Activated naive CD4-positive, alpha-beta T cell treated with anti-CD3 and anti-CD28 coated beads for 36 hours (primary cell): ENCODE results near the gene NR2E1. TPM values are rescaled to one million over a fixed set of nuclear protein-coding genes. Genes with fewer than 3 reads are reported as not detected.

ENCODE experiments used
- CTCF ChIA-PET: fragments of 350-600 bp; sonication (Branson Sonifier 250); formaldehyde crosslinking; loops from one replicate; lab custom pipeline; 2021; ENCODE audit warnings: antibody characterized with exemption; lab: Charles Lee
- DNase-seq: peaks from one replicate; pipeline ENCODE4 v3.0.0-alpha.2; 2020
- H3K27ac Mint-ChIP-seq: one replicate; pipeline ENCODE4 v1.8.0; 2021; ENCODE audit warnings: mild to moderate bottlenecking, mixed read lengths
- H3K27me3 Mint-ChIP-seq: one replicate; pipeline ENCODE4 v1.8.0; 2021; ENCODE audit warnings: low read depth, mixed read lengths
- H3K36me3 Mint-ChIP-seq: one replicate; pipeline ENCODE4 v1.8.0; 2021; ENCODE audit warnings: low read depth, mixed read lengths
- H3K4me1 Mint-ChIP-seq: one replicate; pipeline ENCODE4 v1.8.0; 2021; ENCODE audit warnings: low read depth, mixed read lengths
- H3K4me3 Mint-ChIP-seq: one replicate; pipeline ENCODE4 v1.8.0; 2021; ENCODE audit warnings: mild to moderate bottlenecking, moderate library complexity, mixed read lengths
- H3K9me3 Mint-ChIP-seq: one replicate; pipeline ENCODE4 v1.8.0; 2021; ENCODE audit warnings: mixed read lengths
- intact Hi-C: fragments of 100-400 bp; cut with micrococcal nuclease; formaldehyde crosslinking; loops from one replicate; pipeline ENCODE4 v1.15.1; 2023
- total RNA-seq, 2 experiments: library from RNA; stranded (reverse); gene quantifications; one replicate each; pipeline ENCODE4 v1.2.3, GENCODE V29; 2021

The NR2E1 gene
- total RNA-seq, 2 experiments from 2014 or later = not detected

DNA sequence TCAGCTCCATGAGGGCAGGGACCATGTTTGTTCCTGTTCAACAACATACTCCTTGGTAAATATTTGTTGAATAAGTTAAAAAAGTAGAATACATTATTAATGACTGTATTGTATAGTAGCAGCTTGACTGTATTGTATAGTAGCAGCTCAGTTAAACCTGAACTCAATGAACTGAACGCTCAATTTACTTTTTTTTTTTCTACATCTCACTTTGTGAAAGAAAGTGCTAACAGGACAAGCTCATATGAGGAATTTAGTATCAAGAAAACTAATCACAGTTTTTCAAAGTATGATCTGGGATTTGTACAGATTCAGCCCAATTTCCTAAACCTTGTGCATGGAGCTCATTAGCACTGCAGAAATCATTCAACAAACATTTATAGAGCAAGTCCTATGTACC lies 38.8 kb upstream of the NR2E1 start:
- intact Hi-C loops = no loop called here
- Mint-ChIP-seq H3K27me3 (peaks cover 66% of the 10 kb centered on the region), H3K4me1 (no peaks in the 10 kb centered on the region), H3K9me3 (no peaks in the 10 kb centered on the region), H3K27ac (no peak overlapping the region), H3K36me3 (no peaks in the 10 kb centered on the region), H3K4me3 (no peak overlapping the region)
- CTCF ChIA-PET = interaction anchor here (0.7 kb wide), 1 partner anchor 400 kb away, joined by 3 read pairs; no protein-coding TSS in a partner anchor
- DNase-seq = no peak

DNA sequence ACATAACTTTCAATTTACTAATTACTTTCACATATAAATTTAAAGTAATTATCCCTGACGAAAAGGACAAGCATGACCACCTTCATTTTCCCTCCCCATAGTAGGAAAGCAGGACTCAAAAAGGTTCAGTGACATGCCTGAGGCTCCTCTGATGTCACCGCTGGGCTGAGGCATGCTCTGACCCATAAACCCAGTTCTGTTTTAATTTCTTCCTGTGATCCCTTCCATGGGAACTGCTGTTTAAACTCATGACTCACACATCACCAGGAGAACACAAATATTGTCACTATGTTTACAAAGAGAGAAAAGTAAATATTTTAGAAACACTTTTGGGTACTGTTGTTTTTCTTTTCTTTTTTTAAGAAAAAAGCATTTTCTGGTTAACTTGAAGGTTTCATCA lies 38.0 kb upstream of the NR2E1 start:
- no peak for DNase-seq
- Mint-ChIP-seq H3K27ac (no peak overlapping the region), H3K9me3 (no peaks in the 10 kb centered on the region), H3K36me3 (no peaks in the 10 kb centered on the region), H3K27me3 (peaks cover 68% of the 10 kb centered on the region), H3K4me1 (no peaks in the 10 kb centered on the region), H3K4me3 (no peak overlapping the region)
- CTCF ChIA-PET = no interaction called here
- intact Hi-C loops = no loop called here

GRCh38 chr6:108130262-108130661 lies 35.6 kb upstream of the NR2E1 start:
- Mint-ChIP-seq H3K27ac (no peak overlapping the region), H3K9me3 (no peaks in the 10 kb centered on the region), H3K4me3 (no peak overlapping the region), H3K36me3 (no peaks in the 10 kb centered on the region), H3K4me1 (peaks cover 15% of the 10 kb centered on the region), H3K27me3 (peaks cover 65% of the 10 kb centered on the region)
- intact Hi-C loops = no loop called here
- no peak for DNase-seq
- CTCF ChIA-PET = no interaction called here

- H3K4me1 Mint-ChIP-seq = peaks cover 15% of the 10 kb centered on the region
- H3K9me3 Mint-ChIP-seq = no peaks in the 10 kb centered on the region
- peaks cover 68% of the 10 kb centered on the region for H3K27me3 Mint-ChIP-seq
- no peaks in the 10 kb centered on the region for H3K36me3 Mint-ChIP-seq
- peak overlapping the region; percentile 79 for H3K4me3 Mint-ChIP-seq
- DNase-seq = no peak
- intact Hi-C loops = no loop called here
- CTCF ChIA-PET = no interaction called here
- H3K27ac Mint-ChIP-seq = no peak overlapping the region
These were observed 33.0 kb upstream of the NR2E1 start for GRCh38 chr6:108132863-108133262.

GRCh38 chr6:108133594-108134179 lies 32.1 kb upstream of the NR2E1 start:
- DNase-seq = peak; percentile 57
- H3K27me3 Mint-ChIP-seq = peaks cover 72% of the 10 kb centered on the region
- H3K36me3 Mint-ChIP-seq = no peaks in the 10 kb centered on the region
- no peak overlapping the region for H3K27ac Mint-ChIP-seq
- intact Hi-C loops = loop anchor here (1.0 kb wide), 1 partner anchor 15 kb away; no protein-coding TSS in a partner anchor
- peak overlapping the region; percentile 79 for H3K4me3 Mint-ChIP-seq
- CTCF ChIA-PET = no interaction called here
- H3K9me3 Mint-ChIP-seq = no peaks in the 10 kb centered on the region
- peaks cover 15% of the 10 kb centered on the region for H3K4me1 Mint-ChIP-seq

- Mint-ChIP-seq H3K4me1 (peaks cover 15% of the 10 kb centered on the region), H3K4me3 (peak overlapping the region; percentile 22), H3K27me3 (peaks cover 70% of the 10 kb centered on the region), H3K27ac (no peak overlapping the region), H3K36me3 (no peaks in the 10 kb centered on the region), H3K9me3 (no peaks in the 10 kb centered on the region)
- CTCF ChIA-PET = interaction anchor here (0.7 to 1.4 kb wide), 2 partner anchors 24 to 1944 kb away, joined by 3 read pairs; no protein-coding TSS in a partner anchor
- intact Hi-C loops = loop anchor here (1.0 kb wide), 1 partner anchor 16 kb away; no protein-coding TSS in a partner anchor
- DNase-seq = no peak
These were observed 31.4 kb upstream of the NR2E1 start for GRCh38 chr6:108134213-108134970.

- Mint-ChIP-seq H3K27ac (no peak overlapping the region), H3K9me3 (no peaks in the 10 kb centered on the region), H3K27me3 (peaks cover 24% of the 10 kb centered on the region), H3K36me3 (no peaks in the 10 kb centered on the region), H3K4me1 (no peaks in the 10 kb centered on the region), H3K4me3 (no peak overlapping the region)
- CTCF ChIA-PET = no interaction called here
- no peak for DNase-seq
- intact Hi-C loops = no loop called here
These were observed 23.6 kb upstream of the NR2E1 start for GRCh38 chr6:108142240-108142639.

GRCh38 chr6:108145639-108146038 lies 20.2 kb upstream of the NR2E1 start:
- Mint-ChIP-seq H3K9me3 (no peaks in the 10 kb centered on the region), H3K4me1 (no peaks in the 10 kb centered on the region), H3K36me3 (no peaks in the 10 kb centered on the region), H3K4me3 (no peak overlapping the region), H3K27me3 (peaks cover 15% of the 10 kb centered on the region), H3K27ac (no peak overlapping the region)
- intact Hi-C loops = no loop called here
- CTCF ChIA-PET = no interaction called here
- DNase-seq = no peak

DNA sequence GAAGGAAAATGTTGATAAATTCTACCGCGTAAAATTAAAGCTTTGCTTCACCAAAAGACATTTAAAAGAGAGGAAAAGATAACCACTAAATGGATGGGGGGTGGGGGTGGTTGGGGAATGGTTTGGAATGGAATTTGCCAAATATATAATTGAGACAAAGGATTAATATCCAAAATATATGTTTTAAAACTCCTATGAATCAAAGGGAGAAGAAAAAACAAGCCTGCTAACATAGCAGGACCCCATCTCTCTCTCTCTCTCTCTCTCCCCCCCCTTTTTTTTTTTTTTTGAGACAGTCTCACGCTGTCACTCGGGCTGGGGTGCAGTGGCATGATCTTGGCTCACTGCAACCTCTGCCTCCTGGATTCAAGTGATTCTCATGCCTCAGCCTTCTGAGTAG lies 13.4 kb upstream of the NR2E1 start:
- H3K27ac Mint-ChIP-seq = no peak overlapping the region
- DNase-seq = no peak
- intact Hi-C loops = no loop called here
- H3K36me3 Mint-ChIP-seq = no peaks in the 10 kb centered on the region
- CTCF ChIA-PET = interaction anchor here (0.7 to 1.9 kb wide), 2 partner anchors 10 to 238 kb away, joined by 4 to 7 read pairs; no protein-coding TSS in a partner anchor
- H3K27me3 Mint-ChIP-seq = peaks cover 55% of the 10 kb centered on the region
- H3K4me1 Mint-ChIP-seq = peaks cover 11% of the 10 kb centered on the region
- H3K4me3 Mint-ChIP-seq = no peak overlapping the region
- no peaks in the 10 kb centered on the region for H3K9me3 Mint-ChIP-seq

- no peak for DNase-seq
- Mint-ChIP-seq H3K36me3 (no peaks in the 10 kb centered on the region), H3K4me1 (peaks cover 16% of the 10 kb centered on the region), H3K4me3 (no peak overlapping the region), H3K27me3 (peaks cover 76% of the 10 kb centered on the region), H3K9me3 (no peaks in the 10 kb centered on the region), H3K27ac (no peak overlapping the region)
- intact Hi-C loops = no loop called here
- CTCF ChIA-PET = interaction anchor here (0.5 kb wide), 1 partner anchor 97 kb away, joined by 4 read pairs; no protein-coding TSS in a partner anchor
These were observed 9.5 kb upstream of the NR2E1 start for GRCh38 chr6:108156180-108156937.

- intact Hi-C loops = no loop called here
- peaks cover 16% of the 10 kb centered on the region for H3K4me1 Mint-ChIP-seq
- no peak overlapping the region for H3K27ac Mint-ChIP-seq
- H3K36me3 Mint-ChIP-seq = no peaks in the 10 kb centered on the region
- peaks cover 78% of the 10 kb centered on the region for H3K27me3 Mint-ChIP-seq
- CTCF ChIA-PET = no interaction called here
- no peaks in the 10 kb centered on the region for H3K9me3 Mint-ChIP-seq
- H3K4me3 Mint-ChIP-seq = no peak overlapping the region
- no peak for DNase-seq
These were observed 8.9 kb upstream of the NR2E1 start for GRCh38 chr6:108156938-108157233.

- Mint-ChIP-seq H3K4me1 (peaks cover 16% of the 10 kb centered on the region), H3K27me3 (peaks cover 81% of the 10 kb centered on the region), H3K27ac (no peak overlapping the region), H3K4me3 (no peak overlapping the region), H3K36me3 (no peaks in the 10 kb centered on the region), H3K9me3 (no peaks in the 10 kb centered on the region)
- CTCF ChIA-PET = interaction anchor here (0.8 to 1.4 kb wide), 4 partner anchors 13 to 335 kb away, joined by 3 to 6 read pairs (median 4); no protein-coding TSS in a partner anchor
- no peak for DNase-seq
- intact Hi-C loops = no loop called here
These were observed 8.4 kb upstream of the NR2E1 start for GRCh38 chr6:108157234-108157980.
